NK-92 (cell line): ENCODE data around the gene FBXL22.
A peak's percentile ranks its signal among the peaks of the same experiment; 100 is the strongest.

Experiments
- DNase-seq: peaks from one replicate; lab custom pipeline; 2025; ENCODE audit not compliant: unreplicated experiment; lab: John Stamatoyannopoulos, UW

The FBXL22 gene

DNA sequence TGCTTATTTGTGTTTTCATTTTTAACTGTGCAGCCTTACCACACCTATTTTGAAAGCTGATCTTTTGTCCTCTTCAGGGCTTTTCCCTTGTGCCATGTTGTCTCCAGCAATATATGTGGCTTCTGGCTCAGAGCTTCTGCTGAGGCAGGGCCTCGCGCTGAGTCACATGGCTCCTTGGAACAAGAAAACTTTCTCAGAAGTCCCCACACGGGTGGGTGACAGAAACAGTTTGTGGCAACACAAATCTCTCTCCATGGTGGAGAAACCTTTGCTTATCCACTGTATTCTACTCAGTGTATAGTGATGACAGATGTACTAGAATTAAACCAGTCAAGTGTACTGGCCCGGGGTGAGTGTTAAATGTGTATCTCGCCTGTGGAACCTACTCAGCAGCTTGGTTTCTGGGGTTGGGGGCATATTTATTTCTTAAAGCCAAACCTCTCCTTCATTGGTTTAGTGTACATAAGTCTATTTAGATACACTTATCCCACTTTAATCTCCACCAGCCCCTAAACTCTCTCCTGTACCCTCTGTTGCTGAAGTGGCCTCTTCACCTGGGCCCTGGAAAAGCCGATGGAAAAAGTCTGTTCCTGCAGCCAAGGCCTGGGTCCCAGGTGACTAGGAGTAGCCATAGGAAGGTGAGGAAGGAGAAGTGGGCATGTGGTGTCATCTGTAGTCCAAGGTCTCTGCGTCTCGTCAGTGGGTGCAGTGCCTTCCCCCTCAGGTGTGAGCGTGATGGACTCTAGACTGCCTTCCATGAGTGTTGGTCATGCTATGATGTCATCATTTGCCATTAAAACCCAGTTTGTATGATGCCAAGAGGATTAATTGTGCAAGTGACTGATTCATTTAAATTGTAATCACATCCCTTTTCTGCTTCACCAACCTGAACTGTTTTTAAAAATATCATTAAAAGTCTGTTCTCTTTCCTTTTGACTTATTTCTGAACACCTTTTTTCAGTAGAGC, 3.2 kb upstream of the FBXL22 start:
- DNase-seq: no peak

DNA sequence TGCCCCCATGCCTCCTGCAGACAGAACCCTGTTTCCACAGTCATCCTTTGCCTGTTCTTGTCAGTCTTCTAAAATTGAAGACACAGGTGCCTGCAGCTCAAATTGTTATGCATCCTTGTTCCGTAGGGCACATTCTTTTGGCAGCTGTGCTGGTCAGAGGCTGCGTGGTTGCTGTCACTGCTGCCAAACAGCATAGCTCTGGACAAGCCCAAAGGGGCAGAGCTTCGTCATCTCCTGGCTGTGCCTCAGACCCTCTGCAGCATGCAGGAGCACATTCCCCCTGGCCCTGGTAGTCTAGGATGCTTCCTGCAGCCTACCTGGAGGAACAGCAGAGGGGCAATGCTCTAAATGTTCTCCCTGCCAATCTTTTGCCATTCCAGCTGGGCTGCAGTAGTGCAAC, 2.1 kb upstream of the FBXL22 start:
- DNase-seq: no peak

DNA sequence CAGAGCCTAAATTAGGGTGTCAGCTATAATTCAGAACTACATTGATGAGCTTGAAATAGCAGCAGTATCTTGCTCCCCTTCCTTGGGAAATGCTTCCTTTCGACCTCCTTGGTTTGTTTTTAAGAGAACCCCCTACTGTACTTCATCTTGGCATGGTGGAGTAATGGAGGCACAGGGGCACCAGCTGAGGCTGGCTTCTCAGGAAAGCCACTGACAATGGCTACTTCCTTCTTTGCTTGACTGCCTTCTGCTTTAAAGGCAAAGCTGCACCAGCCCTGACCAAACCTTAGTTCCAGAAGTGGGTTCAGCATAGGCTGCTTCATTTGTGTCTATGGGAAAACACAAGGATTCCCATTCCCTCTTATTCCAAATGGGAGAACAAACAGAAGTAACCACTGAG, 1.5 kb upstream of the FBXL22 start:
- no peak for DNase-seq

DNA sequence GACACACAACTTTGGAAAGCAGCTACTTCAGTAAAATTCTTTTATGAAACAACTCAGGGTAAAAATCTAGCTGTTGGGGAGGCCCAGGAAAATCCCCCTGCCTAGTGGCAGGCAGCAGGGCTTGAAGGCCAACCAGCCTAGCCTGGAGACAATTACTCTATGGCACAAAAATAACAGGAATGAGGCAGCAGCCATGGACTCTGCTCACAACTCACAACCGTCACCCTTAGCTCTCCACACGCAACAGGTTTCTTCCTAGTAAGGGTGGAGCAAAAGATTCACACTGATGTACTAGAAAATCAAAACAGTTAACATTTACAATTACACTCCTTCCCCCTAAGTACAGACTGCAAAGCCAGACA, 530 bp upstream of the FBXL22 start:
- DNase-seq: no peak

DNA sequence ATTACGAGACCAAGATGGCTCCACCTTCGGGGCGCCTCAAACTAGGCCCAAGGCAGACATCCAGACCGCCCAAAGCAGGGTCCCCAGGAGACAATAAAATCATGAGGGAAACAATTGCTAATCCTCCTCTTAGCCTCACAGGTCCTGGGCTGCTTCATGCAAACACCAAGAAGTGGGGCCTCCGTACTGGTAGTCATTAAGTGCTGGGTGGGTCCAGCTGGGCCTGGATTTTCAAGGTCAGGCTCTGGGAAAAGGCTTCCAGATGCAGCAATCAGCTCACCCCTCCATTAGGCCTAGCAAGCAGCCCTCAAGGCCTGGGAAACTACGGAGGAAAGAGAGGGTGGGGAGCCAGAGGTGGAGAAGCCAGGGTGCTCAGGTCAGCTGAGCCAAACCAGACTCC, 634 bp downstream of the FBXL22 start:
- no peak for DNase-seq

DNA sequence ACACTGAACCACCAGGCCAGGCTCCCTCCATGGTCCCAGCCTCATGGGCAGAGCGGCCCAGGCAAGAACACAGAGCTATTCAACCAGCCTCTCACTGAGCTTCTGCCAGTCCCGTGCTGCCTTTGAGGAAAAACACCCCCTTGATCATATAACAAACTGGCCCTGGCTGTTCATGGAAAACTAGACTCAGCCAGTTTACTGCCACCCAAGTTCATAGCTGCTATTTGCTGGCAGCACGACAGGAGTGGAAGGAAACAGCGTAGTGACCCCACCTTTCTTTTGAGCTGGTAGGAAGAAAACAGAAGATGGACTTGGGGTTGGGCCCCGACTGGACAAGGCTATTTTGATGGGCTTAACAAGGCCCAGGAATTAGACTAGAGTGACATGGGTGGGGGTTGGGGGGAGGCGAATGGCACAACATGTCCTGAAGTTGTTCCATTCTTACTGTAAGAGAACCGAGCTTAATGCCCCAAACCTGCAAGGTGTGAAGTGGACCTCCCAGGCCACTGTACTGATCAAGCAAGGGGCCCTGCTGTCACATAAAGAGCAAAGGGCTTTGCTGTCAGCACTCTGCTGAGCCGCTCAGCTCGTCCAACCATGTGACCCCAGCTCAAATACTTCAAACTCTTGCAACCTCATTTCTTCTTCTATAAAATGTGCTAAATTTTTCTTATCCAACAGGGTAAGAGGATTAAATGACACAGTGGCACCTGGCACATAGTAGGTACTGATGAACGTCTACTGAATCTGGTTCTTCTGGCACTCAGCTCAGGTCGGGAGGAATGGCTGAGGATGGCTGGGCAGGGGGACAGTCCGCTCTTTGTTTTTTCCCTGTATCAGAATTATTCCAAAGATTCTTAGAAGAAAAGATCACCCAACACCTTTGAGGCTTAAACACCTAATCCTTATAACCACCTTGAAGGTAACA, 1.6 kb downstream of the FBXL22 start:
- DNase-seq: no peak

DNA sequence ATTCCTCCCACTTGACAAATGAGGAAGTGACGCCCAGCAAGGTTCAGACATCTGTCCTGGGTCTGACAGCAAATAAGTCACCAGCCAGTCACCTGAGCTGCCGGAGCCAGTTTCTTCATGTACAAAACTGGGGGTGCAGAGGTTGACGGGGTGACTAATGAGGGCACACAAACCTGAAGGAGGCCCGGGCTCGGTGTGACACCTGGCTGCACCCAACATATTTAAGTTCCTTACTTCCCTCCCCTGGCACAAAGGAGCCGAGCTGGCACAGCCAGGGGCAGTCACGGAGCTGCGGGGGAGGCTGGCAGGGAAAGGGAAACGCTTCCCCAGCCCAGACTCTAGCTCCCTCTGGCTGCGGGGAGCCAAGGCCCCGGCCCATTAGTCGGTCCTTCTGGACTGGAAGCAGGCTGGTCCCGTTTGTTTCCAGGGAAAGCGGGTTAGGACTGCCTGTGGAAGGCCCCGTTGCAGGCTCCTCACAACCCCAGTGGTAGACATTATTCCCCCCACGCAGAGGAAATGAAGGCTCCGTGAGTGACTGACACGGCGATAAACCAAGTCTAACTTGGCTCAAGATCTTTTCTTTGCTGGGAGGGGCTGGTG, 2.3 kb downstream of the FBXL22 start:
- no peak for DNase-seq

DNA sequence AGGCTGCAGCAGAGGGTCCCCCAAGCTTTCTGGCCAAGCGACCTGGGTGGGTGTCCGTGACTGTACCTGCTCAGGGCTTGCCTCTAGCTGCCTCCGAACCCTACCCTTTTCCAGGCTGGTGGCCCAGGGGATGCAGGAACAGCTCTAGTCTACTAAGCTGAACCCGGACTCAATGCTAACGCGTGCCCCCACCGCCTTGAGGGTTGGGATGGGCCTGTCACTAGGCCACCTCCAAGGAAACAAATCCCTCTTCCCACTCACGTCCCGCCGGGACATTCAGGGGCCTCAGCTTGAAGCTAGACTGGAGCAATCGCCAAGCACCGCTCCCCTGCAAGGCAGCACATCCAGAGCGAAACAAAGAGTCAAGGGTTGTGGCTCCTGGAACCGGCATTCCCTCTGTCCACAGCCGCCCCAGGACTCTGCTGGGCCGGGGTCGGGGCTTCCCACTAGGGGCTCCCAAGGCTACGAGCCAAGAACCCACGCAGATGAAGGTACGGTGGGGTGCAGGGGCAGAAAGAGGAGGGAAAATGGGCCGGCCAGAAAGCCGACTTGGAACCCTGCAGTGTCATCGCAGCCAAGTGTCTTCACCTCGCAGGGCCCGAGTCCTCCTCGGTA, 2.9 kb downstream of the FBXL22 start:
- DNase-seq: no peak

DNA sequence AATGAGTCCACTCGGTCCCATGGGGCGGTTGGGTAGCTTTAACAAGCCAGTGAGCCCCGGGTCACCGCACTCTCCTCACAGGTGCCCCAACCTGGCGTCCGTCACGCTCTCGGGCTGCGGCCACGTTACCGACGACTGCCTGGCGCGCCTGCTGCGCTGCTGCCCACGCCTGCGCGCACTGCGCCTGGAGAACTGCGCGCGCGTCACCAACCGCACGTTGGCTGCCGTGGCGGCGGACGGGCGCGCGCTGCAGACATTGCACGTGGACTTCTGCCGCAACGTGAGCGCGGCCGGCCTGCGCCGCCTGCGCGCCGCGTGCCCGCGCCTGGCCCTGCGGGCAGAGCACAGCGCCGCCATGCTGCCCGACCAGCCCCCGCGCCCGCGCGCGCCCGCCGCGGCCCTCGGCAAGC, 3.4 kb downstream of the FBXL22 start:
- peak; percentile 38 for DNase-seq

DNA sequence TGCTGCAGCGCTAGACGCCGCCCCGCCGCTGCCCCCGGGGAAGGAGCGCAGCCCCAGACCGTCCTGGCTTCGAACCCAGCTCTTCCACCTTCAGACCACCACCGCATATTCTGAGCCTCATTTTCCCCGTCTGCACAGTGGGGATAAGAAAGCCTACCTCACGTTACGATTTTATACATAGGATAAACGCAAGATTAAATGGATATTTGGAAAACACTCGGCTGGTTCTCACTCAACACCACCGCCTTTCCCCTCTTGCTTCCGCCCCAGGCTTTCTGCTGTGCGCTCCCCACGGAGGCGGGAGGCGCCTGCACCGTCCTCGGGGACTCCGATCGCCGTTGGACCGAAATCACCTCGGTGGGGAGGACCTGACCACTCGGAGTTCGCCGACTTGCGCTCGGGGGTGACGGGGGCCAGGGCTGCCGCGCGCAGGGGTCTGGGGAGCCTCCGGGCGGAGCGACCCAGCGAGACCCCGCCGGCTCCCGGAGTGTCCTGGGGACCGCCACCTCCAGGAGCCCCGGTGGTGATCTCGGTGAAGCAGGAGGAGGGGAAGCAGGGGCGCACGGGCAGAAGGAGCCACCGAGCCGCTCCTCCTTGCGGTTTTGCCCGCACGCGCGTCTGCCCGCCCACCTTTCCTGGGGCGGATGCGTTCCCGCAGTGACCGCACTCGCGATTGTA, 4.0 kb downstream of the FBXL22 start:
- no peak for DNase-seq

DNA sequence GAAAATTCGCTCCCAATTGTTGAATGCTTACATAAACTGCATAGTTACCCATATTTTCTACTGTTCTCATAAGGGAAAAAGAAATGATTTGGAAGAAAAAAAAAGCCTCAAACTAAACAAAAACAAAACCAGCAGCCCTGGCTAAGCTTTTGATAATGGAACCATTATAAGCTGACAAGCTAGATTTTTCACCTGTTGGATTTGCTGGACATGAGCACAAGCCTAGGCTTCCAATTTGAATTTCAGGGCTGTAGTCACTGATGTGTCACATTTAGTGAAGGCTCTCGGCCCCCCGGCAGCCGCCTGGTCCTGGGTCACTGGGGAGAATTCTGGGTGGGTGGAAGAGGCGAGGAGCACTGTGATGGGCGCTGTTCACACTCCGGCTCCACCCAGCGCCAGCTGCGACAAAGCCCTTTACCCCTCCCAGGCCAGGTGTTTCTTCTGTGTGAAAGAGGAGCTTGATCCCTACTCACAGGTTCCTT, 4.6 kb downstream of the FBXL22 start:
- DNase-seq: no peak

DNA sequence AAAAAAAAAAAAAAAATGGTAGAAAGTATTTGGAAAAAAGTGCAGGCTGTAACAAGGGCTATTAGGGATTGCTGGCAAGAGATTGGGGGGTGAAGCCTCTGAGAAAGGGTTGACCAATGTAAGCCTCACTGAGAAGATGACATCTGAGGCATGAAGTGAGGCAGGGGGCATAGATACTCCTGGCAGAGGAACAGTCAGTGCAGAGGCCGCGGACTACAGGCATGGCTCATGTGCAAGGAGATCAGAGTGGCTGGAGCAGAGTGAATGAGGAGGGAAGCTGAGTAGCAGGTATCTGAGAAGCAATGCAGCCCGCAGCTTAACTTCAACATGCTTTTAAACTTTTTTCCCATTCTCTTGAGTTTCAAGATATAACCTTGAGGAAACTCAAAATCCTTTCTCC, 5.4 kb downstream of the FBXL22 start:
- DNase-seq: no peak

DNA sequence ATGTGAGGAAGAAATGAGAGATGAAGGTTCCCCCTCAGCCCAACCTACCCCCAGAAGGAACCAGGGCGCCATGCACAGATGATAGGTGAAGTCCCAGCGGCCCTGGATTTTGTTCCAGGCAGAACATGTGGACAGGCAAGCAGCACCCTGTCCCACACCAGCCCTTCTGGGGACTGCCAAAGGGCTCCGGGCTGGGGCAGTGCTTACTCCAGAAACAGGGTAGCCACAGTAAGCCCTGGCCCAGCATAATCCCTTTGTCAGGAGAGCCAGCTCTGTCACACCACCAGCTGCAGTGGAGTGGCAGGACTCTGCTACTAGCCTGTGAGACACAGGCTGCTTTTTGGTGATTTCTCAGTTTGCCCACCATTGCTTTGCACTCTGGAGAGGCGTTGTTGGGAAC, 6.3 kb downstream of the FBXL22 start:
- DNase-seq: no peak

DNA sequence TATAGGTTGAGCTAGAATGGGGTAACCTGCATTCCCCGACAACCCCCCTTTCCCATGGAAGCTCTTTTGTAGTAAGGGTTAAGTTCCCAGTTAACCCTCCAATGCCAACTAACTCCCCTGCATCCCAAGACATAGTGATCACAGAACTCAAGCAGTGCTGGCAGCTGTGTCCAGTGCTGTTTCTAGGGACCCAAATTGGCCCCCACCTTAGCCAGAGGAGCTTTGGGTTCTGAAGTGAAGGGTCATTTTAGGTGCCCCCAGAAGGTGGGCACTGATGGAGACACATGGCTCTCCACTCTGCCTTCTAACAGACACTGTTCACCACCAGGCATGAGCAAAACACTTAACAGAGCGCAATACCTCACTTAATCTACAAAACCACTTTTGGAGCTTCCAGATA, 7.1 kb downstream of the FBXL22 start:
- no peak for DNase-seq

DNA sequence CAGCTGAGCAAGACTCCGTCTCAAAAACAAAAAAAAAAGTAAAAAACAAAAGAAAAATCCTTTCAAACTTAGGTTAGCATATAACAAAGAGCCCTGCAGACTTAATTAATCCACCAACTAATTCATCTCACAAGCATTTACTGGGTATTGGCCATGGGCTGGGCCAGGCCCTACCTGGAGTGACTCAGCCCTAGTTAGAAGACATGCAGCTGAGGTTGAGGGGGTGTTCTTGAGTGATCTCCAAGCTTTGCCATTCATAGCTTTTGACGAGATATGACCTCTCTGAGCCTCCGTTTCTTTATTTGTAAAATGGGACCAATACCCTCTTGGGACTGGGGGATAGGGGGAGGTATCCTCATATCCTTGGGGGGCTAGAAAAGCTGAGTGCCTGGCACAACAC, 7.8 kb downstream of the FBXL22 start:
- no peak for DNase-seq

DNA sequence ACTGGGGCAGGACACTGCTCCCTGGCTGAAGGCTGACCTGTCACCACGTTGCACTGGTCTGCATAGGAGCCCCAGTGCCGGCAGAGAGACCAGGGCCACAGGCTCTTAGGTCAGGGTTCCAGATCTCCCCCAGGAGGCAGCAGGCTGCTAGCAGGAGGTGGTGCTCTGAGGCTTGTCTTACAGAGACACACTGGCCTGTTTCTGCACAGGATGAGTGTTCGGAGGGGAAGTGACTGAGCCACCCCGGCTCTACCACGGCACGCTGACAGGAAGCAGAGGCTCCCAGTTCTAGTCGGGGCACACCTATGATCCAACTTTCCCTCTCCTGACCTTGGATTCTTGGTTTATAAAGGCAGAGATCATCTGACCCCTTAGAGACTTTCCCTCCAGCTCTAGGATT, 8.6 kb downstream of the FBXL22 start:
- DNase-seq: no peak

DNA sequence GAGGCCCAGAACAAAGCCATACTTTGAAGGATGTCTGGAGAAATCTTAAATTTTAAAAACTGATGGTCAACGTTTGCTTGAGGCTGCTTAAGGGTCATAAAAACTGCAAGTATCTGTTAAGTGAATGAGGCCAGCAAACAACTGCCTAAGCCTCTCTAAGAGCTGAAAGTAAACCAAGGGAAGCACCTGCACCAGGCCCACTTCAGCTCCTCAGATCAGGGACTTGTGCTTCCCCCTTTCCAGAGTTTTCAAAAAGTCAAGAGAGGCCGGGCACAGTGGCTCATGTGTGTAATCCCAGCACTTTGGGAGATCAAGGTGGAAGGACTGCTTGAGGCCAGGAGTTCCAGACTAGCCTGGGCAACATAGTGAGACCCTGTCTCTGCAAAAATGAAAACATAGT, 9.1 kb downstream of the FBXL22 start:
- DNase-seq: no peak

DNA sequence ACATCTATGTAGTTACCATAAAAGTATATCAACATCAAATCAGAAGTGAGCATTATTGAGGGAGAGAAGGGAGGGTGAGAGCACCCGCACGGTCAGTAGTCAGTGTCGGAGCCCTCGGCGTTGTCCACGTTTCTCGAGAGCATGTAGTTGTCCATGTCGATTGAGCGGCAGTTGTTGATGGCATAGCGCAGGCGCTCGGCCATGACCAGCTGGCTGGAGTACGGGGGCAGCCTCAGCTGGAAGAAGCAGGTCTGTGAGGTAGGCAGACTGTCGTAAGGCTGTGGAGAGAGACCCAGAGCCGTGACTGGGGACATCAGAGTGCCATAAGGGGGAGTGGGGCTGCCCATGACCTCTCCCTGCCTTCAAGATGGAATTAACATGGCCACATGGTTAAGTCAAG, 11.8 kb downstream of the FBXL22 start:
- DNase-seq: no peak

DNA sequence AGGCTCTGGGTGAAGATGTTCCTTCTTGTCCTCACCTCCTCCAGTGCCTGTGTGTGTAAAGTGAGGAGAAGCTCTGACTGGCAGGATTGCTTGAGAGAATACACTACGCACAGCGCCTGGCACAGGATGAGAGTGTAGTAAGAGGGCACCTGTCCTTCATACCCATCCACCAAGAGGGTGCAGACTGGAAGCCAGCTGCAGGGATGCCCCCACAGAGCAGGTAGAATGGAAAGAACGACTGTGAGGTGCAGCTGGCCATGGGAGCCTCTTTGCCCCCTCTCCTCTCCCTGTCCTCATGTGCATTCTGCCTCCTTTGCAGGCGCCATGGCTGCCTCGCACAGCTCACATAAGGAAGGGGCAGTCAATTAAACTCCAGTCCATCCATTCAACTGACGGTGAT, 12.3 kb downstream of the FBXL22 start:
- DNase-seq: no peak

DNA sequence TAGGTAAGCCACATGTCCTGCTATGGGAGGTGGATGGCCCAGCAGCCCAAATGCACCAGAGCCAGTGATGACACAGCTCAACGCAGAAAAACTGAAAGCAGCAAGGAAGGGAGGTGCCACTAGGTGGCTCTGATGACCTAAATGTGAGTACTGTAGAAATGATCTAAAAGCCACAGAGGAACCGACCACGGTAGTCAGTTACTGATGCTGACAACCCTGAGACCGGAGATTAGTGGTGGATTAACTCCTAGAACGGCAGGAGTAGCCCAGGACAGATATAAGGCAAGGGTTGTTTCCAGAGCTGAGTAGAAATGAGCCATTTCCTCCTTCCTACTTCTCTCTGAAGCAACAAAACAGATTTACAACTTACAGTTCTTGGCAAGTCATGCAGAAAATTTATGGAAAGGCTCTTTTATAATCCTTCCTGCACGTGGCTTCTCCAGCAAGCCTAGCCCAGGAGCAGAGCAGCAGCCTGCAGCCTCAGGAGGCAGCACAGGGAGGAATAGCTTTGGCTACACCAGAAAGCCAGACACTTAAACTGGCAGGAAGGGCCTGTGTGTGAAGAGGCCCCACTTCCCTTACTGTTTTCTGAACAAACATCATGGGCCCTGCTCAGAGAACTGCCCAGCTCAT, 13.1 kb downstream of the FBXL22 start:
- no peak for DNase-seq
